SU-DHL-6 (cell line): ENCODE measurements around the gene SH3BP2.

Experiments used
- H2AFZ ChIP-seq: fragments of 200-600 bp; sonication (generic); 2 replicates; pipeline ENCODE4 v1.6.1; 2014; ENCODE audit warnings: low read depth, mild to moderate bottlenecking, moderate library complexity, mixed read lengths, antibody characterized with exemption, low read length; ENCODE audit not compliant: severe bottlenecking
- H3F3A ChIP-seq: fragments of 200-600 bp; shearing (Covaris generic); 2 replicates; pipeline ENCODE4 v1.6.0; 2016; ENCODE audit warnings: antibody characterized with exemption, mild to moderate bottlenecking; ENCODE audit not compliant: insufficient read depth
- H3K27ac ChIP-seq: fragments of 200-600 bp; sonication (generic); 2 replicates; pipeline ENCODE4 v1.5.1; 2016; ENCODE audit warnings: low read depth, mild to moderate bottlenecking, low read length, moderate library complexity, mixed read lengths
- H3K27me3 ChIP-seq: fragments of 200-600 bp; sonication (generic), shearing (Covaris generic); 2 replicates; pipeline ENCODE4 v1.6.0; 2014; ENCODE audit warnings: mild to moderate bottlenecking, low read length
- H3K36me3 ChIP-seq: fragments of 200-600 bp; sonication (generic); 2 replicates; pipeline ENCODE4 v1.6.1; 2014; ENCODE audit warnings: mild to moderate bottlenecking, low read length, mixed read lengths
- H3K4me2 ChIP-seq: fragments of 300-600, 200-600 bp; shearing (Covaris generic), sonication (generic); 2 replicates; pipeline ENCODE4 v1.6.0; 2014; ENCODE audit warnings: low read length, low read depth, mild to moderate bottlenecking; ENCODE audit not compliant: poor library complexity, severe bottlenecking
- H3K4me3 ChIP-seq: fragments of 200-600 bp; sonication (generic); 2 replicates; pipeline ENCODE4 v1.5.1; 2014; ENCODE audit warnings: antibody characterized with exemption, low read length, mild to moderate bottlenecking, mixed read lengths; ENCODE audit not compliant: insufficient read depth, poor library complexity, severe bottlenecking
- H3K79me2 ChIP-seq: fragments of 200-600 bp; sonication (generic); 2 replicates; pipeline ENCODE4 v1.6.1; 2014; ENCODE audit warnings: mild to moderate bottlenecking, low read length, moderate library complexity; ENCODE audit not compliant: insufficient read depth
- H3K9ac ChIP-seq: fragments of 200-600 bp; sonication (generic); 2 replicates; pipeline ENCODE4 v1.7.0; 2014; ENCODE audit warnings: mild to moderate bottlenecking, low read length
- H3K9me2 ChIP-seq: fragments of 200-600 bp; sonication (generic); replicated peaks from 2 replicates; pipeline ENCODE4 v1.6.1; 2014; ENCODE audit warnings: low read length; ENCODE audit not compliant: insufficient read depth
- H3K9me3 ChIP-seq: fragments of 200-600 bp; sonication (generic); 2 replicates; pipeline ENCODE4 v1.6.1; 2014; ENCODE audit warnings: low read length, mixed read lengths; ENCODE audit not compliant: insufficient read depth
- H4K20me1 ChIP-seq: fragments of 200-600 bp; sonication (generic); 2 replicates; pipeline ENCODE4 v1.6.1; 2014; ENCODE audit warnings: low read depth, mild to moderate bottlenecking, antibody characterized with exemption, low read length, moderate library complexity, mixed read lengths
- EZH2phosphoT487 ChIP-seq: fragments of 200-600 bp; sonication (generic), shearing (Covaris generic); conservative IDR thresholded peaks from 2 replicates; pipeline ENCODE4 v1.6.1; 2018; ENCODE audit warnings: mild to moderate bottlenecking, antibody characterized with exemption, low read length, moderate library complexity, mixed read lengths
- TF ChIP-seq, protein P1 (sequence below): fragments of 200-600 bp; sonication (generic); IDR thresholded peaks from one replicate; pipeline ENCODE4 v1.5.1; 2017; ENCODE audit warnings: antibody characterized with exemption, mild to moderate bottlenecking, low read length, moderate library complexity; ENCODE audit not compliant: insufficient read depth, poor library complexity, severe bottlenecking

The SH3BP2 gene

DNA sequence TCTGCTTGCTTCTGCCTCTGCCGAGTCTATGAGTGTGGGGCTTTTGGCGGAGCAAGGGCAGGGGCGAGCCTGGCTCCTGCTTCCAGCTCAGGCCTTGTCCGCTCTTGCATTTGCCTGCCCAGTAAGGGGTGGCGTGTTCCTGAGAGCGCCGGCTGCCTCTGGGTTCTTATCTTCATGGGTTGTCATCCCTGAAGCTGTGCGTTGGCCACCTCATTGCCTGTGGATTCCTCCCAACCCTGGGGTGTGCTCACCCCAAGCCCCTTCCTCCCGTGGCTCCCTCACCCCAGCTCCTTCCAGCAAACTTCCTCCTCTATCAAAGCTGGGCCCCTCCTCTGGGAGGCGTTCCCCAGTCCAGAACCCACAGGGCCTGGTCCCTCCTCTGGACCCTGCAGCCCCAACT, 17.5 kb downstream of the SH3BP2 start:
- Histone ChIP-seq H2AFZ (no peak overlapping the region), H3K27me3 (no peaks in the 10 kb centered on the region), H4K20me1 (no peaks in the 10 kb centered on the region), H3K9ac (no peak overlapping the region), H3K9me2 (no peaks in the 10 kb centered on the region), H3K9me3 (no peaks in the 10 kb centered on the region), H3K79me2 (no peaks in the 10 kb centered on the region), H3K4me3 (no peak overlapping the region), H3F3A (0 out of 2 replicates have a peak, but pooled peaks cover 3% of the 10 kb centered on the region), H3K36me3 (no peaks in the 10 kb centered on the region), H3K27ac (no peak overlapping the region), H3K4me2 (no peak overlapping the region)
- TF ChIP-seq EZH2phosphoT487 = no peak
- TF ChIP-seq, protein P1, sequence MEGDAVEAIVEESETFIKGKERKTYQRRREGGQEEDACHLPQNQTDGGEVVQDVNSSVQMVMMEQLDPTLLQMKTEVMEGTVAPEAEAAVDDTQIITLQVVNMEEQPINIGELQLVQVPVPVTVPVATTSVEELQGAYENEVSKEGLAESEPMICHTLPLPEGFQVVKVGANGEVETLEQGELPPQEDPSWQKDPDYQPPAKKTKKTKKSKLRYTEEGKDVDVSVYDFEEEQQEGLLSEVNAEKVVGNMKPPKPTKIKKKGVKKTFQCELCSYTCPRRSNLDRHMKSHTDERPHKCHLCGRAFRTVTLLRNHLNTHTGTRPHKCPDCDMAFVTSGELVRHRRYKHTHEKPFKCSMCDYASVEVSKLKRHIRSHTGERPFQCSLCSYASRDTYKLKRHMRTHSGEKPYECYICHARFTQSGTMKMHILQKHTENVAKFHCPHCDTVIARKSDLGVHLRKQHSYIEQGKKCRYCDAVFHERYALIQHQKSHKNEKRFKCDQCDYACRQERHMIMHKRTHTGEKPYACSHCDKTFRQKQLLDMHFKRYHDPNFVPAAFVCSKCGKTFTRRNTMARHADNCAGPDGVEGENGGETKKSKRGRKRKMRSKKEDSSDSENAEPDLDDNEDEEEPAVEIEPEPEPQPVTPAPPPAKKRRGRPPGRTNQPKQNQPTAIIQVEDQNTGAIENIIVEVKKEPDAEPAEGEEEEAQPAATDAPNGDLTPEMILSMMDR = no peak

DNA sequence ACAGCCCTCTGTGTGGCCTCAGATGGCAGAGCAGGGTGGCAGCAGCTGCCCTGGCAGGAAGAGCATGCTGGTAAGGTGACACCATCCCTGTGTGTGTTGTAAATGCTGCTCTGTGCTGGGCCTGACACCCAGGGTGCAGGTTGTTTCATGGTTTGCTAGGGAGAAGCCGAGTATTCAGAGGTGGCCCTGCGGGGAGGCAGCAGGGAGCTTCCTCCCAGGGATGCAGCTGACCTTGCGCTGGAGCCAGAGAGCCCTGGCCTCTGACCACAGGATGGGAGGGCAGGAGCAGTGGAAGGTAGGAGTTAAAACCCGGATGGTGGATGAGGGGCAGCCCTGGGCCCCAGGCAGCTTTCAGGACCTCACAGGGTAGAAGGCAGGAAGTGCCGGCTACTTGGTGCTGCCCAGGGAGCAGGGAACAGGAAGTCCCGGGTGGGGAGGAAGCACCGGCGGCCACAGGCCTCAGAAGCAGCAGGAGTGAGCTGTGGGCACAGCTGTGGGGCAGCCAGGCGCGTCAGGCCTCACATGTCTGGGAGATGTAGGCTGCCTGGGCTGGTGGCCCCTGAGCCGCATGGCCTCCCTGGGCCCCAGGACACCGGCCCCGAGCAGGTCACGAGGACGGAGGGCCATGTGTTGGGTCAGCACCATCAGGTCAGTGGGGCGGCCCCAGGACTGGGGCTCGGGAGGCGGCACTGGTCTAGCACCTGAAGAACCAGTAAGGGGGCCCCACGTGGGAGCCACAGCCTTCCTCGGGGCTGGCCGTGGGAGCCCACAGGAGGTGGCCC, 19.1 kb downstream of the SH3BP2 start:
- TF ChIP-seq, protein P1 = no peak
- no peak for TF ChIP-seq EZH2phosphoT487
- Histone ChIP-seq H3K9me2 (no peaks in the 10 kb centered on the region), H2AFZ (peak overlapping the region; percentile 45), H3K9me3 (no peaks in the 10 kb centered on the region), H4K20me1 (no peaks in the 10 kb centered on the region), H3K27ac (peak overlapping the region; percentile 64), H3K79me2 (no peaks in the 10 kb centered on the region), H3K4me3 (peak overlapping the region; percentile 45), H3K9ac (peak overlapping the region; percentile 56), H3K4me2 (peak overlapping the region; percentile 61), H3K36me3 (no peaks in the 10 kb centered on the region), H3K27me3 (no peaks in the 10 kb centered on the region), H3F3A (0 out of 2 replicates have a peak, but pooled peaks cover 3% of the 10 kb centered on the region)

DNA sequence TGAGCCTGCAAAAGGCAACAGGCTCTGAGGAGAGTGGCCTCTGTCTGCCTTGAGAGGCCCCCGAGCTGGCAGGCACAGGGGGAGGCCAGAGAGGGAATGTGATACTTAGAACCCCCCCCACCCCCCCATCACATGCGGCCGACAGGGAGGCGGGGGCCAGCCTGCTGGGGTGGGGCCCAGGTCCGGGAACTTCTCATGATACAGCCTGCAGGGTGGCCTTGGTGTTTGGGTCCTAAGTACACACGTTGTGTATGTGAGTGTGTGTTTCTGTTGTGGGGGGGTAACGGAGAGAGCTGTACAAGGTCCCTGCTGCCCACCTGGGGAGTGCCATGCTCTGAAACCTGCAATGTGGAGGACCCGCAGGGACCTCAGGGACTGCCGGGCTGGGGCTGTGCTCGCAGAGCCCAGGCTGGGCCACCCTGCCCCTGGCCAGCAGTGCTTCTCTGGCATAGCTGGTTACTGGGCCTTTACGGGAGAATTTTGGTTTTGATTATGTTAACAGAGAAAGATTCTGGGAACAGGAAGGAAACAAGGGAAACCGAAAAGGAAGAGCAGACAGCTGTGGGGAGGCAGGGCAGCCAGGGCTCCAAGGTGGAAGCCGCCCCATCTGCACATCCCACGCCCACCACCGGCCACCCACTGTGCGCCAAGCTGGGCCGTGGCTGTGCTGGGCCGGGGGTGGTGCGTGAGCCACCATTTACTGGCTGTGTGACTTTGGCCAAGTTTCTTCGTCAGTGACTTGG, 19.9 kb downstream of the SH3BP2 start:
- Histone ChIP-seq H4K20me1 (no peaks in the 10 kb centered on the region), H3K36me3 (no peaks in the 10 kb centered on the region), H2AFZ (peak overlapping the region; percentile 45), H3K27ac (peak overlapping the region; percentile 64; the same call in 1 of the 2 replicates), H3K9me2 (no peaks in the 10 kb centered on the region), H3K27me3 (no peaks in the 10 kb centered on the region), H3K9ac (peak overlapping the region; percentile 56), H3K9me3 (no peaks in the 10 kb centered on the region), H3K79me2 (no peaks in the 10 kb centered on the region), H3F3A (0 out of 2 replicates have a peak, but pooled peaks cover 3% of the 10 kb centered on the region), H3K4me3 (peak overlapping the region; percentile 45), H3K4me2 (peak overlapping the region; percentile 61)
- TF ChIP-seq, protein P1 = no peak
- TF ChIP-seq EZH2phosphoT487 = no peak
